Urinary bladder (tissue), 4 donors: ENCODE measurements around the gene ATP6V0C. TPM values are rescaled to one million over a fixed set of nuclear protein-coding genes. Genes with fewer than 3 reads are reported as not detected.
A peak's percentile ranks its signal among the peaks of the same experiment; 100 is the strongest.

Experiments
- DNase-seq: peaks from one replicate; pipeline ENCODE4 v3.0.0-alpha.2; 2015; ENCODE audit errors: extremely low spot score
- H3K27ac ChIP-seq: one replicate; pipeline ENCODE4 v1.5.1; 2013; ENCODE audit warnings: low read depth, mild to moderate bottlenecking, moderate library complexity
- H3K36me3 ChIP-seq: one replicate; pipeline ENCODE4 v1.6.1; 2013; ENCODE audit warnings: mild to moderate bottlenecking, moderate library complexity; ENCODE audit not compliant: insufficient read depth
- H3K4me1 ChIP-seq: one replicate; pipeline ENCODE4 v1.6.1; 2013; ENCODE audit warnings: mild to moderate bottlenecking, moderate library complexity; ENCODE audit not compliant: insufficient read depth
- H3K4me3 ChIP-seq: one replicate; pipeline ENCODE4 v1.5.1; 2013; ENCODE audit warnings: low read depth, low read length
- WGBS: extraction: QIAGEN DNeasy Blood & Tissue Kit; methylation state at CpG from one replicate; pipeline ENCODE4 v1.1.7; 2013; 5-methylcytosine and 5-hydroxymethylcytosine counted together
- polyA plus RNA-seq: library from polyadenylated mRNA; stranded (reverse); fragments of 200-250 nt; gene quantifications from one replicate; pipeline ENCODE4 v1.2.3, GENCODE V29; 2013
- total RNA-seq: library from RNA; depleted of rRNA; stranded (reverse); fragments of >200 nt; gene quantifications from one replicate; pipeline ENCODE4 v1.2.3, GENCODE V29; 2014
- donor health status: healthy with polysubstance abuse.
- donor health status: healthy.

Gene ATP6V0C
- total and polyA plus RNA-seq, 2 donors: 15.0 to 193 TPM

DNA sequence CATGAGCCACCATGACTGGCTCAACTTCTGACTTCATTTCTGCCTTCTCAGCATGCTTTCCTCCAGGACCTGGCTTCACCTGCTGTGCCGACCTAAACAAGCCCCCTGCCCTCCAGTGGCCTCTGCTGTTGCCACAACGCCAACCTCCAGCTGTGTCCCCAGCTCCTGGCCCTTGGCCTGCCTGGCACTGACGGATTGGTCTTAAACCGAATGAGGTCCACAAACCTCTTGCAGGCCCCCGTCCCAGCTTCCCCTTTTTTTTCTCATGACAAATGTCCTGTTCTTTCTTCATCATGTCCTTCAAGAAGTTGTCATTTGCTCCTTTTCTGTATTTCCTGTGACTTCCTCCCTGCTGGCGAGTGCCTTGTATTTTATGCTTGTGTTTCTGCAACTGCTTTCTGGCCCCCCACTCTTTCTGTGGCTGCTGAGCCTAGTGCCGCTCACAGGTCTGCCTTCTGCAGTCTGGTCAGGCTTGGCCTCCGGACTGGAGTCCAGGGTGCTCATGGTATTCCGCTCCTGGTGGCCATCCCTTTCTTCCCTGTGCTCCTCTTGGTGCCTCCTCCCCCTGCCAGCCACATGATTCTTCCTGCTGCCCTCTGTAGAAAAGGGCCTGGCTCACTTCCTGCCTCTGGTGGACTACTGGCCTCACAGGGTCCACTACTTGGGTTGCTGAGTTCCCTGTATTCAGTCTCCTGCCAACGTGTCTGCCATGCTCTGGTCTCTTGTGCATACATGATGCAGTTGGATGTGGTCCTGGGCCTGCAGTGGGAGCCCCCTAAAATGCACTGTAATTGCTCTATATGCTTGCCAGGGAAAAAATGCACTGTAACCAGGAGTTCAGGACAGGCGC lies 2.9 kb downstream of the ATP6V0C start:
- H3K4me1 ChIP-seq: no peaks in the 10 kb centered on the region
- no peak for DNase-seq
- no peak overlapping the region for H3K27ac ChIP-seq
- no peaks in the 10 kb centered on the region for H3K36me3 ChIP-seq
- H3K4me3 ChIP-seq: no peak overlapping the region
- 64% methylated on average over 11 of the region's 11 CpGs for WGBS

GRCh38 chr16:2517954-2518605 lies 4.3 kb downstream of the ATP6V0C start:
- DNase-seq: no peak
- no peaks in the 10 kb centered on the region for H3K4me1 ChIP-seq
- H3K27ac ChIP-seq: no peak overlapping the region
- H3K4me3 ChIP-seq: no peak overlapping the region
- no peaks in the 10 kb centered on the region for H3K36me3 ChIP-seq
- 75% methylated on average over 12 of the region's 12 CpGs for WGBS

DNA sequence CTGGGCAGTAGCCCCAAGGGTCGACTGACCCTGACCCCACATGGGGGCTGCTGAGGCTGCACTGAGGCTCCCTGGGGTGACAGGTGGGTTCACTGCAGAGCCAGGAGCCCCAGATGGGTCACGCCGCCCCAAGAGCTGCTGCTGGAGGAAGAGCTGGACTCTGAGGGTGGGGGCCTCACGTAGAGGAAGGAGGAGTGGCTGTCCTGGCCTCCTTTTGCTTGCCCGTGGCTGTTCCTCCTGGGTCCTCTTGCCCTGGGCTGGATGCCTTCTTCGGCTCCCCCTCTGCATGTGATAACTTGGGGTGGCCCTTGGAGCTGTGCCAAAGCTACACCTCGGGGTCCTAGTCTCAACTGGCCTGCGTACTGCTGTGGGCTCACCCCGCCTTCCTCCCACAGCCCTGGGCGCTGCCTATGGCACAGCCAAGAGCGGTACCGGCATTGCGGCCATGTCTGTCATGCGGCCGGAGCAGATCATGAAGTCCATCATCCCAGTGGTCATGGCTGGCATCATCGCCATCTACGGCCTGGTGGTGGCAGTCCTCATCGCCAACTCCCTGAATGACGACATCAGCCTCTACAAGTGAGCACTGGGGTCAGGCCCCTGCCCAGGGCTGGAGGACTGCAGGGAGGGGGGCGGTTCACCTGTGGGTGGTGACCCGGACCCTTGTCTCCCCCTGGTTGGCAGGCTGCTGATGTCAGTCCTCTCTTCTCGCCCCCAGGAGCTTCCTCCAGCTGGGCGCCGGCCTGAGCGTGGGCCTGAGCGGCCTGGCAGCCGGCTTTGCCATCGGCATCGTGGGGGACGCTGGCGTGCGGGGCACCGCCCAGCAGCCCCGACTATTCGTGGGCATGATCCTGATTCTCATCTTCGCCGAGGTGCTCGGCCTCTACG lies 5.3 kb downstream of the ATP6V0C start:
- 81% methylated on average over 39 of the region's 39 CpGs for WGBS
- H3K36me3 ChIP-seq: no peaks in the 10 kb centered on the region
- peak overlapping the region; percentile 63 for H3K27ac ChIP-seq
- no peaks in the 10 kb centered on the region for H3K4me1 ChIP-seq
- no peak for DNase-seq
- no peak overlapping the region for H3K4me3 ChIP-seq

GRCh38 chr16:2519711-2520080 lies 5.9 kb downstream of the ATP6V0C start:
- no peak for DNase-seq
- Histone ChIP-seq H3K4me3 (peak overlapping the region; percentile 60), H3K27ac (peak overlapping the region; percentile 63), H3K36me3 (no peaks in the 10 kb centered on the region), H3K4me1 (no peaks in the 10 kb centered on the region)
- WGBS: 35% methylated on average over 22 of the region's 22 CpGs

DNA sequence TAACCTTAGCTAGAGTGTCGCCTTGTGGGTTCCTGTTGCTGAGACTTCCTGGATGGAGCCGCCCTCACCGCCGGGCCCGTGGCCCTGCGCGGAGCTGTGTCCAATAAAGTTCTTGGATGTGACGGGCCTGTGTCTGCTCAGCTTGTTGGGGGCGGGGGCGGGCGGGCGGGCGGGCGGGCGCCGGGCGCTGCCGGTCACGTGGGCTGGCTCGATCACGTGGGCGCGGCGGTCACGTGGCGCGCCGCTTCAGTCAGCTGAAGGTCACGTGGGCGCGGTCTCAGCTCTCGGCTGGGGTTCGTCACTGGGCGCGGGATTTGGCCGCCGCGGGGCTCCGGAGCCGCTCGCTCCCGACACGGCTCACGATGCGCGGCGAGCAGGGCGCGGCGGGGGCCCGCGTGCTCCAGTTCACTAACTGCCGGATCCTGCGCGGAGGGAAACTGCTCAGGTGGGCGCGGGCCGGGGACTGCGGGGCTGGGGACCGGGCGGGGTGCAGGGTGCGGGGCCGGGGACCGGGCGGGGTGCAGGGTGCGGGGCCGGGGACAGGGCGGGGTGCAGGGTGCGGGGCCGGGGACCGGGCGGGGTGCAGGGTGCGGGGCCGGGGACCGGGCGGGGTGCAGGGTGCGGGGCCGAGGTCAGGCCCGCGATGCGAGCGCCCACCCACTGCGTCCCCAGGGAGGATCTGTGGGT lies 6.5 kb downstream of the ATP6V0C start, which contains the start of gene AMDHD2:
Gene AMDHD2 (plus strand): TSS at position 275 of the 687 bp plus-strand sequence. CDS start 88 bp downstream, at position 363.
- DNase-seq: no peak
- Histone ChIP-seq H3K4me3 (peak within 1 kb of the TSS; percentile 60), H3K27ac (peak within 1 kb of the TSS; percentile 73), H3K36me3 (no peaks in the 10 kb centered on the region), H3K4me1 (no peaks in the 10 kb centered on the region)
- under 1% methylated on average over 83 of the region's 83 CpGs for WGBS

- Histone ChIP-seq H3K27ac (no peak overlapping the region), H3K4me3 (peak overlapping the region; percentile 60), H3K36me3 (no peaks in the 10 kb centered on the region), H3K4me1 (no peaks in the 10 kb centered on the region)
- no peak for DNase-seq
- 20% methylated on average over 41 of the region's 41 CpGs for WGBS
Observed at GRCh38 chr16:2520784-2521531, 7.2 kb downstream of the ATP6V0C start.

DNA sequence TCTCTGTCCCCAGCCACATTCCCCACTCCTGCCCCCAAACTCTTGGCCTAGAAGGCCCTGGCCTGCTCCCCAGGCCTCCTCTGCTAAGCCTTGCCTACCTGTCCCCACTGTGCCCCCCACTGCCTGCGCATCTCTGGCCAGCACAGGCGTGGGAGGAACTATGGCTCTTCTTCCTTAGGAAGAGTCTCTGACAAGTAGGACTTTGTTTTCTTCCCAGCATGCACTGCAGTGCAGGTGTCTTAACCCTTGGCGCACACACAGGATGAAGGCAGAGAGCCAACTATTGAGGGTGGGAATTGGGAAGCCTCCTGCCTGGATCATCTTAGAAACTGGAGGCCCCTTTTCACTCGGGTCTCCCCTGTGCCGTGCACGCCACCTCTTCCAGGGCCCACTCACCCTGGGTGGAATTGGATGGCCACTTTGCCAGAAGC lies 10.1 kb downstream of the ATP6V0C start:
- no peak for DNase-seq
- H3K36me3 ChIP-seq: no peaks in the 10 kb centered on the region
- no peak overlapping the region for H3K4me3 ChIP-seq
- 90% methylated on average over 6 of the region's 6 CpGs for WGBS
- no peak overlapping the region for H3K27ac ChIP-seq
- no peaks in the 10 kb centered on the region for H3K4me1 ChIP-seq

GRCh38 chr16:2524339-2524938 lies 10.7 kb downstream of the ATP6V0C start:
- Histone ChIP-seq H3K36me3 (no peaks in the 10 kb centered on the region), H3K27ac (no peak overlapping the region), H3K4me3 (no peak overlapping the region), H3K4me1 (no peaks in the 10 kb centered on the region)
- 94% methylated on average over 9 of the region's 9 CpGs for WGBS
- no peak for DNase-seq

GRCh38 chr16:2526135-2526534 lies 12.4 kb downstream of the ATP6V0C start:
- 90% methylated on average over 8 of the region's 8 CpGs for WGBS
- no peak overlapping the region for H3K27ac ChIP-seq
- H3K4me1 ChIP-seq: no peaks in the 10 kb centered on the region
- no peak overlapping the region for H3K4me3 ChIP-seq
- no peak for DNase-seq
- H3K36me3 ChIP-seq: no peaks in the 10 kb centered on the region

- DNase-seq: no peak
- 87% methylated on average over 12 of the region's 12 CpGs for WGBS
- Histone ChIP-seq H3K4me3 (no peak overlapping the region), H3K27ac (no peak overlapping the region), H3K36me3 (no peaks in the 10 kb centered on the region), H3K4me1 (no peaks in the 10 kb centered on the region)
Observed at GRCh38 chr16:2527071-2527783, 13.5 kb downstream of the ATP6V0C start.

DNA sequence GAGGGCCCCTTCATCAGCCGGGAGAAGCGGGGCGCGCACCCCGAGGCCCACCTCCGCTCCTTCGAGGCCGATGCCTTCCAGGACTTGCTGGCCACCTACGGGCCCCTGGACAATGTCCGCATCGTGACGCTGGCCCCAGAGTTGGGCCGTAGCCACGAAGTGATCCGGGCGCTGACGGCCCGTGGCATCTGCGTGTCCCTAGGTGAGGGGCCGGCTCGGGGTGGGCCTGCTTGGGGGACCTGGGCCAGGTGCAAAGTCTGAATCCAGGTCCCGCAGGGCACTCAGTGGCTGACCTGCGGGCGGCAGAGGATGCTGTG lies 14.0 kb downstream of the ATP6V0C start:
- H3K27ac ChIP-seq: no peak overlapping the region
- H3K4me1 ChIP-seq: no peaks in the 10 kb centered on the region
- no peaks in the 10 kb centered on the region for H3K36me3 ChIP-seq
- DNase-seq: no peak
- H3K4me3 ChIP-seq: no peak overlapping the region
- WGBS: 96% methylated on average over 24 of the region's 24 CpGs
